RPMI7951 (cell line): ENCODE data around the gene WLS. TPM values are rescaled to one million over a fixed set of nuclear protein-coding genes. Genes with fewer than 3 reads are reported as not detected.
A peak's percentile ranks its signal among the peaks of the same experiment; 100 is the strongest.

Experiments used
- DNase-seq: peaks from one replicate; pipeline ENCODE4 v3.0.0-alpha.2; 2012; ENCODE audit warnings: low read depth
- total RNA-seq: library from RNA; depleted of rRNA; stranded (reverse); fragments of >200 nt; shearing (Covaris generic); gene quantifications from 2 replicates; pipeline ENCODE4 v1.2.3, GENCODE V29; 2014

WLS gene
- total RNA-seq, 1 experiment from 2014 or later: 77.6 TPM

DNA sequence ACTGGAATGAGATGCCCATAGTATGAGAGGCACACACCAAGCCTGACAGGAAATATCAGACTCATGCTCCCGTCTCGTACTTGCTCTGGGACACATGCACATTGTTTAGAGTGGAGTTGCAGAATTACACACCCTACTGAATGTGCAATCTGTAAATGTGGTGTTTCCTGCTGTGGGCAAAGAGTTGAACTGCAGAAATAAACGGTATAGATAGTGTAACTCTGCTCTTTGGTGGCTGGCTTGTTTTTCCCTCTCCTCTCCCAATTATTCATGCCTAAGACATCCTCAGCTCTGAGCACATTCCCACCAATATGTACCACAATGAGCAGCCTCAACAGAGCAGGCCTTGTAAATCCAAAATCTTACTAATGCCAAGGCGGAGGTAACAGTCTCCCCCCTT lies 91.8 kb downstream of the WLS start:
- peak; percentile 27 for DNase-seq

DNA sequence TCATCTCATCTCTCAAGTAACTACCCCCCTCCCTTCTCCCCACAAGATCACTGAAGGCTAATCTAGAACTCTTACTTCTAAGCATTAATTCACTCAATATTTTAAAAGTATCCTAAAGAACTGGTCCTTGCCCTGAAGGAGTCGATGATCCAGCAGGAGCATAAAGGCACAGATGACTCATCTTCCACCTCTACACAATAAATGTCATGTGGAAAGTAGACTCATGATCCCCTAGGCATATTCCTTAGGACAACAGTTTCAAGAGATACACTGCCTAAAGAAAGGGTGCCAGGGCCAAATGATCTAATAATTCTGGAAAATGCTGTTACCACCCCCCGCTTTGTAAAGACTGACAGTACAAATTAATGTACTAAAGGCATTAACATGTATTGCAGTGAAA lies 96.1 kb downstream of the WLS start:
- DNase-seq: peak; percentile 78

GRCh38 chr1:68132426-68133130 lies 99.7 kb downstream of the WLS start:
- no peak for DNase-seq

DNA sequence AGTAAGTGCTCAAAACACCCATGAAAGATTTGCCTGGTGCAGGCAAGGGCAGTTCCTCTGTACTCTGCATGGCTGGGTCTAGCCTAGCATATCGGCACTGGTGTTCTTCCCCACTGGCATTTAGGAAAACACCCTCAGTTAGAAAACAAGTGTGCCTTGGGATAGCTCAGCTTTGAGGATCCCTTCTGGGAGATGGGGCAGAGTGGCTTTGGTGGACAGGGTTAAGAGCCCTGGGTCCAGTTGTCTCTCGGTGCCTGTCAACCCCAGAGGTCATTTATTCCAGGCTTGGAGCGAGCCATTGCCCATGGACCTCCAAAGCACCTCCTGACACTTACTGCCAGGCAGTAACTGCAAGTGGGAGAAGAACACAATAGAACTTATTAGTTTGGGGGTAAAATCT lies 101.1 kb downstream of the WLS start:
- no peak for DNase-seq

DNA sequence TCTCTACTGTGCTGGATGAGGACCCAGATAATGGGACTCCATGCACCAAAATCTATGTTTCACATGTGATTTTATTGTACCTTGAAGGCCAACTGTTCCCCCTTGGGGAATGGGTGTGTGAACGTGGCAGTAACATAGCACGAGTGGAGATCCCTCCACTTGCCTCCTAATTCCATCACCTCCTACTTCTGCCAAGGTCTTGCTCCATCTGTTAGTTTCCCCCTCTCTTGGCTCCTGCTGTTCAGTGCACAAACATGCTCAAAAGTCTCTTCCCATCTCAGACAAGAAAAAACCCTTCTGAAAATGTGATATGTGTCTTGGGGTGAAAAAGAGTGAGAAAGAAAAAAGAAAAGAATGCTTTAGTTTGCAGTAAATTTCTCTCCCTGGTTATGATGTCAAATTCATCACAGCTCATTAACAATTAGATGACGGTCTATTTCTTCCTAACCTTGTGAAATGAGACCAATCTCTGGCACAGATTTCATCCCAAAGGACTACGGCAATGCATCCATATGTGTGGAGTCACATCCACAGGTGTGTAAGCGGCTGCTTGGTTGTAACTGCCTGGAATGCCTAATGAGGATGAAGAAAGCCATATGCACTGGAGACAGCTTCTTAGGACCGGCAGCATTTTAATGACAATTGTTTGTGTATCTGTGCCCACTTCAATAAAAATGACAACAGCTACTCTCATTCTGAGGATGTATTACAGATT lies 102.6 kb downstream of the WLS start:
- DNase-seq: no peak

- DNase-seq: no peak
Observed at GRCh38 chr1:68128820-68129219, 103.5 kb downstream of the WLS start.

DNA sequence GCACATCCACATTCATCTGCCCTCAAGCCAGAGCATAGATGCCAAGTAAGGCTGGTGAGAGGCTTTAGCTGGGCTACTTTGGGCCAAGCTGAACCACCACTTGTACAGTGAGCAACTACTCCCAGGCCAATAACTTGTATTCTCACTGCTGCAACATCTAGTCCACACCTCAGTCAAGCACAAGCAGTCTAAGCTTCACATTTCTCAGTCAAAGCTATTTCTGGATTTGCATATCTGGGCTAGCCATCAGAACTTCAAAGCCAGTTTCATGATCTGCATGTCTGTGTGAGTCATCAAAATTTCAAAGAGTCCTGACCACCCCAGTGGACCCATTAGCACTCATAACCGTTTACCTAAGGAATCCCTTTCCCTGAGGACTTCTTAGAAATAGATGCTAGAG lies 104.2 kb downstream of the WLS start:
- peak; percentile 92 for DNase-seq

DNA sequence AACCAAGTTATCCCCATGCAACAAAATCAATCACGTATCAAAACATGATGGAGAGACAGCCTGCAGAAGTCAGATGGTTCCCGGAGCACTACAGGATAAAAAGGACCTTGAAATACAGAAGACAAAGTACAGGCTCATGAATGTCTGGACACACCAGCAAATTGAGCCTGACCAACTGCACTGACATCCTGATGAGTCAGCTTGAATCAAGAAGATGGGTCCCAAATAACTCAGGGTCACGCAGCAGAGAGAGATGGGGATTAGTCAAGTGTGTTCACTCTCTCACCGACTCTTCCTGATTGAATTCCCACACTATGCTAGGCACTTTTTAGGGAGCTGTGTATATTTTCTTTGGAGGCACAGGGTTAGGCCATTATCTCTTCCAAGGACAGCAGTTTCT lies 110.8 kb downstream of the WLS start:
- DNase-seq: peak; percentile 83

- peak; percentile 76 for DNase-seq
Observed at GRCh38 chr1:68120136-68120791, 112.1 kb downstream of the WLS start.

GRCh38 chr1:68119445-68119844 lies 112.9 kb downstream of the WLS start:
- no peak for DNase-seq

GRCh38 chr1:68117416-68117815 lies 114.9 kb downstream of the WLS start:
- DNase-seq: no peak

DNA sequence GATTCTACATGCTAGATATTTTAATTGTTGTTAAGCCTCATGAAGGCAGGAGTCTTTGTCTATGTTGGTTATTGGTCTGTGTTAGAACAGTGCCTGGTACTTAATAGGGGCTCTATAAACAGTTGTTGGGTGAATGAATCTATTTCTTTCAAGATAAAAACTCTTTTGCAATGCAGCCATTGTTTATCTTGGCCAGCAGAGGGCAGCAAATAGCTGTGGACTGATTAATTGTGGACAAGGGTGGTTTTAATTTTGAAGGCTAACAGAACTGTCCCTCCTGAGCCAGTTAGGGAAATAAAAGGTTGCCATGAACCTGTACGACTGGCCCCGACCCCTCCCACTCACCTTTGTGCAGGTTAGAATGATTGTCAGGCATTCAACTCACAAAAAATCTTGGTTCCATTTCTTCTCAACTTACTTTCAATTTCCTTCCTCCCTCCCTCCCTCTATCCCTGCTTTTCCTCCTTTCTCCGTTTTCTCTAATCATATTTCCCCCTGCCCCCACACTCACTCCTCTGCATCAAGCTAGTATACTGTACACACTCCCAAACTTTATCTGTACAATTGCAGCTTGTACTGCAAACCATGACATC lies 115.6 kb downstream of the WLS start:
- peak; percentile 55 for DNase-seq

- DNase-seq: no peak
Observed at GRCh38 chr1:68115308-68115707, 117.0 kb downstream of the WLS start.

DNA sequence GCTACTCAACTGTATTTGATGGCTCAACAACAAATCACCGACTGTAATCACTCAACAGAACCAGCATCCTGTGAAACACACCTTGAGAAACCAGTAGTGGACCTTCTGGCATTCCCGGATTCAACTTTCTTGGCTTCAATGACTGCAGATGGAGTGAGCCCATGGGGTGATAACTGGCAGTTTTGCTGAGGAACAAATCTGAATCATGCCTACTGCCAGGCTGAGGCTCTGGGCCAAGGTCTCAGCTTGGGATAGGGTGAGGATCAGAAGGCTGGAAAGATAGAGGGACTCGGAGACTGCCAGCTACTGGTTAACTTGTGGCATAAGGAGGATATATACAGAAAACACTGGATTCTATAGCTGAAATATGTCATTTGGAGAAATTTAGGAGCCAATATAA lies 118.4 kb downstream of the WLS start:
- no peak for DNase-seq

DNA sequence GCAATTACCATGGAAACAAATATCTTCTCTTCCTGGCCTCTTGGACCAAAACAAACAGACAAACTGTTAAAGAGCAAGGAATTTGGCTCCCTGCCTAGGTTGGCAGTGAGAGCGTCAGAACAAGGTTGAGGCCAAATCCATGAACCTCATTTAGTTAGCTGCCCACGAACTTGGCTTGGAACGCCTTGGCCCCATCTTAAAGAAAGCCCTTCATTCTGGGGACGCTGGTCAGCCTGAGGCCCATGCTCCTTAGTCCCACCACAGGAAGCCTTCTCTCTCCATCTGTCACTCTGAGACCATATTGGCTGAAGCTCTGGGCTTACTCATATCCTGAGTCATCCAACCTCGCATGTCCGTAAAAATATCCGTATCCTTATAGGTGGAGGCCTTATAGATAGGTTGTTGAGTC lies 119.5 kb downstream of the WLS start:
- DNase-seq: peak; percentile 95

GRCh38 chr1:68111519-68112436 lies 120.5 kb downstream of the WLS start:
- peak; percentile 92 for DNase-seq

DNA sequence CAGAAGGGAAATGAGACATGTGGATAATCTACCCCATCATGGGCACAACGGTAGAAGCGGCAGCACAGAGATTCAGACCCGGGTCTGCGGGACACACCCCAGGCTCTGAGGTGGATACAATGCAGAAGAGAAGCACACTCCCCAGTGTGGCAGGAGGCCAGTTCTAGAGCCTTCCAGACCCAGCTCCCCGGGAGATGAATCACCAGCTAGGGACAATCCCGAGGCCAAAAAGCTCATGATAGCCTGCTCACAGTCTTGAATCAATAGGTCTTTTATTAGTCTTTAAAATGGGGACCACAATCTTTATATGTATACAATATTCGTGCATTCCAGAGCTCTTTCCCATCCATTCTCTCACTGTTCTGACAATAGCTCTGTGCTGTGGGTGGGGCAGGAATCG lies 124.6 kb downstream of the WLS start:
- DNase-seq: peak; percentile 80

- DNase-seq: peak; percentile 79
Observed at GRCh38 chr1:68103884-68104554, 128.3 kb downstream of the WLS start.

- DNase-seq: no peak
Observed at GRCh38 chr1:68103011-68103545, 129.2 kb downstream of the WLS start.

DNA sequence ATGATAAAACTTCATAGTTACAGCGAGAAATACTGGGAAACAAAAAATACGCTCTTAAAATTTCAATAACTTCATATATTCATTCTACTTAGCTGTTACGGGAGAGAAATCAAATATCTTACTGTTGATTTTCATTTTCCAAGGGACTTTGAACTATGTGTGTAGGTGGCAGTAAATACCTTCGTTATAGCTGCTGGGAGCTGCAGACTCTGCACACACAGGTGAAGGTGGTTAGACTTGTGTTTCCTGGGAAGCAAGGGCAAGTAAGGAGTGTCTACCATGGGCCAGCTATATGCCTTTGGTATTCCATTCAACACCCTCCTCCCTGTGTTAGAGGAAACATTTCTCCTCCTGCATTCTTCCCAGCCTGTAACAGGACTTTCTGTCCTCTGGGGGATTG lies 130.5 kb downstream of the WLS start:
- no peak for DNase-seq

- DNase-seq: no peak
Observed at GRCh38 chr1:68100571-68100970, 131.8 kb downstream of the WLS start.
